NCI-H345 treated with DMSO at 0.1 percent for 48 hours (cell line): Measurements from ENCODE around the gene PPM1E.
A peak's percentile ranks its signal among the peaks of the same experiment; 100 is the strongest.
"Not testable (repeated sequence)": the region's sequence is repeated elsewhere in the genome, so short reads cannot be mapped to it uniquely, and the experiment has no call there.

Experiments used
- DNase-seq: peaks from one replicate; lab custom pipeline; 2025; ENCODE audit not compliant: unreplicated experiment; lab: John Stamatoyannopoulos, UW

The PPM1E gene

DNA sequence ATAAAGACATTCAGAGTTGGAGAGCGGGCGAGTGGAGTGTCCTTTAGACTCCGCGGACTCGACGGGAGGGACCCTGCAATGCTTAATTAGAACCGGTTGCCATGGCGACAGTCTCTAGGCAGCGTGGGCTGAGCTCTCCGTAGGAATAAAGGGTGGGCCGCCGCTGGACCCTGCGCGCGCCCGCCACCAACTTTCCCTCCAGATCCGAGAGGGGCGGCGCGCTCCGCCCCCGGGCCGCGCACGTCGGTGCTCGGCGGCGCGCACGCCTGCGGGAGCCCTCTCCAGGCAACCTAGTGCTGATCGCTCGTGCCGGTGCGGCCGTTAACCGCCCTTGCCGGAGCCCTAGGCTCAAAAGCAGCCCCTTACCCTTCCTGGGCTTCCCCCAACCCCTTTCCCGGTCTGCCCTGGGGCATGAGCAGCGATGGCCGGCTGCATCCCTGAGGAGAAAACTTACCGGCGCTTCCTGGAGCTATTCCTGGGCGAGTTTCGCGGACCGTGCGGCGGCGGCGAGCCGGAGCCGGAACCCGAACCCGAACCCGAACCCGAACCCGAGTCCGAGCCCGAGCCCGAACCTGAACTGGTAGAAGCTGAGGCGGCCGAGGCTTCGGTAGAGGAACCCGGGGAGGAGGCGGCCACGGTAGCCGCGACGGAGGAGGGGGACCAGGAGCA is at the start of gene PPM1E:
Gene PPM1E, plus strand, starts transcription at position 278 of the 669 bp plus-strand sequence.
- peak; percentile 87 for DNase-seq

DNA sequence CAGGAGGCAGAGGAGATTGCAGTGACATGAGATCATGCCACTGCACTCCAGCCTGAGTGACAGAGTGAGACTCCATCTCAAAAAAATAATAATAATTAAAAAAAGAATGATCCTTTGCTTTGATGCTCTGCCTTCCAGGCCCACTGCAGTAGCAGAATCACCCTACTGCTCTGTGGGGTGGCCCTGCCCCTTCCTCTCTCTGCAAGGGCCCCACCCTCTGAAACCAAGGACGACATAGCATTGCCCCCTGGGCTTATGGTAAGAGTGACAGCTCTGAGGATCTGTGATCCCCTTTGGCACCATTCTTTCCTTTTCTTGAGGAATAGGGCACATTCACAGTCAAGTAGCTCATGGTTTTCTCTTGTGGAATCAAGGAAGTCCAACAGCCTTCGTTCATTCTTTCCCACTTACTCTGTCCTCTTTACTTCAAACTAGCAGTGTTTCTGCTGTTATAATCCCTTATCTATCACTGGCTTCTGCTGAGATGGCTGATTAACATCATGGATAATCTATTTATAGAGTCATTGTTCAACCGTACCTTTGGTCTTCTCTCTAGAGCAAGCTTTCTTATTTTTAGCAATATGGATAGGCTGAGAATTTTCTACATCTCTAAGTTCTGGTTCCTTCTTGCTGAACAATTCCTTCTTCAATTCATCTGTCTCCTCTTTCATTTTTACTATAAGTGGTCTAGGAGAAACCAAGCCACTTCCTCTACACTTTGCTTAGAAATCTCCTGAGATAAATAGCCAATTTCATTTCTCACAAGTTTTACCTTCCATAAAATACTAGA is 49.1 kb upstream of the PPM1E start:
- no peak for DNase-seq

DNA sequence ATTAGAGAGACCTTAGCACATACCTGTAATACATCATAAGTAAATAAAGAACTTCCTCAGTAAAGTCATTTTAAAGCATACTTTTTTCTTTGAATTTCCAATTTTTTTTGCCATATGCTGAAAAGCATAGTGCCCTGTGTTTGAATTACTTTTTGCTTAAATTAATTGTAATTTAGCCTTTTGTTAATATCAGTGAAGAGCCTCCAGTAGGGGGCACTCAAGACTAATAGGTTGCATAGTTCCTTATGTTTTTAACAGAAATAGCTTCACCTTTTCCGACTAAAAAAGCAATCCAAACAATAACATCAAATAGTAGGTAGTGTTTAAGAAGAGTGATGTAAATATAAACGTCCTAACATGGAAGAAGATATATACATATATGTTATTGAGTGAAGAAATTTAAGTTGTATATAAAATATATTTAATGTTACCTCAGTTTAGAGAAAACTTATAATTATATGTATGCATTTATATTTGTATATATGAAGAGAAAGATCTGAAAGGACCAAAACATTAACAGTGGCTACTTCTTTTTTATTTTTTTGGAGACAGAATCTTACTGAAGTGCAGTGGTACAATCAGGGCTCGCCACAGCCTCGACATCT is 44.6 kb upstream of the PPM1E start:
- no peak for DNase-seq

DNA sequence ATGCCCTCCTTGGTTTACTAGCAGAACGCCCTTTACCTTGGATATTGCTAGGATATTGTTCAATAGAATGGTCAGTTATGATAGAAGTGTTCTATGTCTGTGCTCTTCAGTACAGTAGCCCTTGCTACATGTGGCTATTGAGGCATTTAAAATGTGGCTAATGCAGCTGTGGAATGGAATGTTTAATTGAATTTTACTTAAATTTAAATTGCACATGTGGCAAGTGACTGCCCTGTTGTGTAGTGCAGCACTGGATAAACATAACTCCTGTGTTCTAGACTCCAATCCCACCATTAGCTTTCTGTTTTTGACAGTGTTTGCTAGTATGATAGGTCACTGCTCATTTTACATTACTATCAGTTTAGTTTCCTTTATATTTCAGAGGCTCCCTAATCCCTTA is 33.4 kb upstream of the PPM1E start:
- DNase-seq = no peak

DNA sequence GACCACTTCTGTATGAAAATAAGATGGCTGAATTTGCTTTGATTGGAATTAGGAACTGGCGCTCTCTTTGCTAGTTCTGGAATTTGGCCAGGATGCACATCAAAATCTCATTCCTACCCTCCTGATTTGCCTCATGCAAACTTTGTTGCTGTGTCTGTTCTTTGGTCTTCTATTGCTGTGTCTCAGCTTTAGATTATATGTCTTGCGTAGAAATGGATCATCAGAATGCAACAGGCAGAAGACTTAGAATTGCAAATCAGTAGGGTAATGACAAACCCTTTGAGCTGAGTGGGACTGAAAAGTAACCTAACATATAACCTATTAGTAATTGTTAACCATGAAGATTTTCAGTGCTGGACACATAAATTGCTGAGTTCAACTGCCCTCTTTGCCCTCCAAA is 33.0 kb upstream of the PPM1E start:
- DNase-seq = no peak

DNA sequence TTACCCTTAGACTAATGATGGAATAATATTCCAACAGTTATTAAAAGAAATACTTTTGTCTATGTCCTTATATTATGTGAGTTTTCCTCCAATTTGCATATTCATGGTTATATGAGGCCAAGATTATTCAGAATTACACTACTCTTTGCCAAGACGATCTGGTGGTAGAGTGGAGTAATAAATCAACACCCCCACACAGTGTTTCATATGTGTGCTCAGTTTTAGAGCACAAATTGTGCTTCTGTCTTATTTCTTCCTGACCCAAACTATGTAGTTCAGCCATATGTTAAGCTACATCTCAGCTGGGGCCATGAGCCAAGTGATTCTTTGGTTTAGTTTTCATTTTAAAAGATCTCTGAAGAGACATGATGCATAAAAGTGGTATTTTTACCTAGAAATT is 26.9 kb upstream of the PPM1E start:
- DNase-seq = no peak

DNA sequence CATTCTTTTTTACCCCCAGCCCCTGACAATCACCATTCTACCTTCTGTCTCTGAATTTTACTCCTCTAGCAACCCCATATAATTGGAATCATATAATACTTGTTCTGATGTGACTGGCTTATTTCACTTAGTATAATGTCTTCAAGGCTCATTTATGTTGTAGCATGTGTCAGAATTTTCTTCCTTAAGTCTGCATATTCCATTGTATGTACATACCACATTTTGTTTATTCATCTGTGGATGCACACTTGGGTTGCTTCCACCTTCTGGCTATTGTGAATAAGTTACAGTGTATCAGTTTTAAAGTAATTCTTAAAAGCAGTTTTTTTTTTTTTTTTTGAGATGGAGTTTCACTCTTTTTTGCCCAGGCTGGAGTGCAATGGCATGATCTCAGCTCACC is 24.7 kb upstream of the PPM1E start:
- DNase-seq = no peak

DNA sequence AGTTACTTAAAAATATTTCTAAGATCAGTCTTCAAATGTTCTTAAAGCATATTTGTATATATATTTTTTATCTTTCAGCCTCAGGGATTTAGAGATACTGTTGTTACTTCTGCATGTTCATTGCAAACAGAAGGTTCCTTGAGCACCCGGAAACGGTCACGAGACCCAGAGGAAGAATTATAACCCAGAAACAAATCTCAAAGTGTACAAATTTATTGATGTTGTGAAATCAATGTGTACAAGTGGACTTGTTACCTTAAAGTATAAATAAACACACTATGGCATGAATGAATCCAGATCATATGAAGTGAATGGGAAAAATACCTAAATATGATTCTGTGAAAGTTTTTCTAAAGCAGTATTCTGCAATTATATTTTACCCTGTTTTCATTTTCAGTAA is 21.6 kb upstream of the PPM1E start:
- DNase-seq = no peak

DNA sequence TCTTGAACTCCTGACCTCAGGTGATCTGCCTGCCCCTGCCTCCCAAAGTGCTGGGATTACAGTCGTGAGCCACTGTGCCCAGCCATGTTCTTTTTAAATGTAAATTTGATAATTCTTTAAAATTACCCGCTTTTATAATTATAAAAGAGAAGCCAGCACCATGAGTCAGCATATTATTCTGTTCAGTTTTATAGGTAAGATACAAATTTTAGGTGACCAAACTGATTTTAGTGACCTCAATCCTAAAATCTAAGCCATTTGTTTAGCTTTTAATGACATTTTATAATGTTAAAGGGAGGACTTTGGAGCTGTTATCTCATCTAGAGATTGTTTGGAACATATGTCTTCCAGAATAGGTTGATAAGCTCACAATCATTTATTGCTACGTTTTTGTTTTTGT is 20.8 kb upstream of the PPM1E start:
- no peak for DNase-seq

DNA sequence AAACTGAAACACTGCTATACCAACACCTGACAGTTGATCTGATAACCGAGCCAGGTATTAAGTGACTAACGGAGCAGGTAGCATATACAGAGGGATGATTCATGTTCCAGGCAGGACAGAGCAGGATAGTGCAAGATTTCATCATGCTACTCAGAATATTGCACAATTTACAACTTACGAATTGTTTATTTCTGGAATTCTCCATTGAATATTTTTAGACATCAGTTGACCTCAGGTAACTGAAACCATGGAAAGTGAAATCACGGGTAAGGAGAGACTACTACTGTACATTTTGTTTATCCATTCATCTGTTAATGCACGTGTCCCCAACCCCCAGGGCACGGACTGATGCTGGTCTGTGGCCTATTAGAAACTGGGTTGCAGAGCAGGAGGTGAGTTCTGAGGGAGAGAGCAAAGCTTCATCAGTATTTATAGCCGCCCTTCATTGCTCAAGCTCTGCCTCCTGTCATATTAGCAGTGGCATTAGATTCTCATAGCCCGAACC is 14.5 kb upstream of the PPM1E start:
- no peak for DNase-seq

DNA sequence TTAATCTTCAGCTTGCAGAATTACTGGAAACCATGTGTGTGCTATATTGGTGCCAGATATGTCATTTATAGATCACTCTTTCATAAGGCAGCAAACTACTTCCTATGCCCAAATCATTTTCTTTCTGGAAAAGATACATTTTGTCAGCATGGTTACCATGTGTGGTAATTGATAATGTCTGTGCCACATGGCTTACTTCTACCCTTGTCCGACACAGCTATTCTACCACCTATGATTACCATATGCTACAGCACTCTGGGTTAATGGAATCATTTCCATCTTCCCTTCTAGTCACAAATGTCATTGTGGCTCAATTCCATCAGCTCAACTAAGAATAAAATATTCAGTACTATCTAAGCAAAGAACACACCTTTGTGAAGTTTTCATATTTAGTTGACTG is 8.0 kb upstream of the PPM1E start:
- DNase-seq = no peak

DNA sequence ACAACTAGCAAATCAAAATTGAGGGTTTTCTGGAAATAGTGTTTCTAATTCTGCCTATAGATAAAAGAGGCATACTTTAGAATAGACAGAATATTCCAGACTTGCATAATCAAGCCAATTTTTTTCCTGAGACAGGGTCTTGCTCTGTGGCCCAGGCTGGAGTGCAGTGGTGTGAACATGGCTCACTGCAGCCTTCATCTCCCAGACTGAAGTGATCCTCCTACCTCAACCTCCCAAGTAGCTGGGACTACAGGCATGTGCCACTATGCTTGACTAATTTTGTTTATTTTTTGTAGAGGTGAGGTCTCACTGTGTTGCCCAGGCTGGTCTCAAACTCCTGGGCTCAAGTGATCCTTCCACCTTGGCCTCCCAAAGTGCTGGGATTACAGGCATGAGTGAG is 6.0 kb upstream of the PPM1E start:
- not testable (repeated sequence) for DNase-seq

DNA sequence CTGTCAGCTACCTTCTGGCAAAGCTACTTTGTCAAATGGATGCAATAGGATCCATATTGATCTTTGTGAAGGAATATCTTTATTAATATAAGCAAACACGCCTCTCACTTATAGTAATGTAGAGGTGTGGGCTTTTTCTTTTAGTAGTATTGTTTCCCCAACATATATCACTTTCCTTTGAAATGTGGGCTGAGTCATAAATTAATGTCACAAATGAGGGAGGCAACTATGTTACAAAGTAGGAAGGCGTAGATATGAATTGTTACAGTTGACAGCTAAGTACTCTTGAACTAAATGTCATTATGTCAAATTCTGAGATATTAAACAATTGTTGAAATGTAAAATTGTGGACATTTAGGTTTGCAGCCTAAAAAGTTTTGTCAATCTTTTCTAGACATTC is 2.6 kb upstream of the PPM1E start:
- DNase-seq = no peak

DNA sequence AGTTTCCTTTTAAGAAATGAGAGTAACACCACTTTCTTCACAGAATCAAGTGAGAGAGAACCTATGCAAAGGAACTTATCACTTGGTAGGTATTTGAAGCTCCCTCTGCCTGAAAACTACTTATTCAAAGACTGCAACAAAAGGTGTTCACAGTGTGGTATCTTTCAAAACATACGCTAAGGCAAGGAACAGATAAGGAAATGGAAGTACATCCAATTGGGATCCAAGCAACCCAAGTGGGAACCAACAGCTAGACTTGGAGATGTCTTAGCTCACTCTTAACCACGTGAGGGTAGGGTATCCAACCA is 431 bp upstream of the PPM1E start:
- DNase-seq = peak; percentile 55

DNA sequence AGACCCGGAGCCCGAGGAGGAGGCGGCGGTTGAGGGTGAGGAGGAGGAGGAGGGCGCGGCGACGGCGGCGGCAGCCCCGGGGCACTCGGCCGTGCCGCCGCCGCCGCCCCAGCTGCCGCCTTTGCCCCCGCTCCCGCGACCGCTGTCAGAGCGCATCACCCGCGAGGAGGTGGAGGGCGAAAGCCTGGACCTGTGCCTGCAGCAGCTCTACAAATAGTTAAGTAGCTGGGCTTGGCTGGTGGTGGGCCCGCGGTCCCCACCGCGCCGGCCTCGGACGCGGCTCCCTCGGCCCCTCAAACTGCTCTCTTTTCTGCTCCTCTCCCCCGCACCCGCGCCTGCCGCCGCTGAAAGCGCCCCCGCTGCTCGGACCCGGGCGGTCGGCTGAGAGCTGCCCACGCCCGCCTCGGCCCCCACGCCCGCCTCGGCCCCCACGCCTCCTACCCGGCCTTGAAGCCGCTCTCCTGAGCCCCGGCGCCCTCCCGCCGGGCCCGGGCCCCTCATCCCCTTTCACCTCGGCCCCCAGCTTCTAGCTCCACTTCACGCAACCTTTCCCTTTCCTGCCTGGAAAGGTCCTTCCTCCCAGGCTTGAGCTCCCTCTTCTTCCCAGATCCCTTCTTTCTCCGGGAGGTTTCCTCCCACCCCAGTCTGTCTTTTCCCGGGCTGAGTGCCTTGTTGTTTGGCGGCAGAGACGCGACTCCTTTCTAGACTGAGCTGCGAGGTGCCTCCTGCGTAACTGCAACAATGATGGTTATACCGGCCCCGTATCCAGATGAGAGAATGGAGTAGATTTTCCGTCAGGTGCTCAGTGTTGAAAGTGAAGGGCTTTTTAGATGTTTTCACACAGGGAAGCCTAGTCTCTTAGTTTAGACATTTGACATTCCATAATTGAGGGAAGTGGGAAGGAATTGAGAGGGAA is 850 bp downstream of the PPM1E start:
- DNase-seq = peak; percentile 34

DNA sequence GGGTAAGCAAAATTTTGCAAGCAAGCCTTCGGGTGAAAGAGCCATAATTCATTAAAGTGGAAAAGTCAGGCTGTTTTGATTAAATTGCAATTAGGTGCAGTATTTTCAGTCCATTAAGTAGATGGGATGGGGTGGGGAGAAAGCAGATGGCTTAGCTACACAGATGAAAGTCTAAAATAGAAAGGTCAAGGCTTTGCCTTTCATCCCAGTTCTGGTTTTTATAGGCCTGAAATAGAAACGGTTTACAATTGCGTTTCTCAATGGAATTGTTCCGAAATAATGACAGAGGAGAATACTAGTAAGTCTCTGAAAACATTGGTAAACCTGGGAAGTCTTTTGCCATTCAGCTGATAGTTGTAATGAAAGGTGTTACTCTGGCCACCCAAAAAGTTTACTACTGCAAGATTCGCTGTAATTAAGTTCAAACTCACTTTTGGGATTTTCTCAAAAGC is 1.5 kb downstream of the PPM1E start:
- no peak for DNase-seq

DNA sequence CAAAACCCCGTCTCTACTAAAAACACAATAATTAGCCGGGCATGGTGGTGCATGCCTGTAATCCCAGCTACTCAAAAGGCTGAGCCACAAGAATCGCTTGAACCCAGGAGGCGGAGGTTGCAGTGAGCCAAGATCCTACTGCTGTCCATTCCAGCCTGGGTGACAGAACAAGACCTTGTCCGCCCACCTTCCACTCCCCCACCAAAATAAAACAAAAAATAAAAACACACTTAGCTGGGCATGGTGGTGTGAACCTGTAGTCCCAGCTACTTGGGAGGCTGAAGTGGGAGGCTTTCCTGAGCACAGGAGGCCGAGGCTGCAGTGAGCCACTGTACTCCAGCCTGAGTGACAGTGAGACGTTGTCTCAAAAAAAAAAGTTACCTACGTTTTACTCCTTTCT is 3.2 kb downstream of the PPM1E start:
- no peak for DNase-seq

DNA sequence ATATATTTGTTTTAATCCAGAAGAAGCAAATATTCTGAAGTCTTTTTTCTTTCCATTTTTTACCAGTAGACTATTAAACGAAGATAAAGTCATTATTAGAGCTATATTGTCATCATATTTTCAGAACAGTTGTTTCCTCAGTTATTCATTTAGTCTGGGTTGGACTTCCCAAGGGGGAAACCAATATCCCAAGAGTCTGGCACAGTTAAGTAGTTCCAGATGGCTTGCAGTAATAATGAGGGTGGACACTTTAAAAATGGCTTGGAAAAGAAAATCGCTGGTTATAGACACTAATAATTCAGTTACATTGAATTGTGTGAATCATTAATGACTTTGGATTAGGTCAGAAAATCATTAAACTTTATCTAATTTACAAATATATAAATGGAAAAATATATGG is 3.9 kb downstream of the PPM1E start:
- DNase-seq = no peak

DNA sequence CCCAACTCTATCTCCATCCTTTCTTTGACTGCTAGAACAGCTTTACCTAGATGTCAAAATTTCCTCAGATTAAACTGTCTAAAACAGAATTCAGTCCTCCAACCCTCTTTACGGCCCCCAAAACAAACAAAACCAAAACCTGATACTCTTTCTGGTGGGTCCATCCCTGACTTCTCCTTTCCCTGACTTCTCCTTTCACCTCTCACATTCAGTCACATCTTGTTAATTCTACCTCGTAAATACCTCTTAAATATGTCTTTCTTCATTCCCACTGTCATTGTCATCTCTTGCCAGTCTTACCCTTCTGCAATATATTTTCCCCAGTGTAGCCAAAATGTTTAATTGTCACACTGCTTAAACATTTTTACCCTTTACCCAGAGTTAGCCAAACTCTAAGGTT is 4.6 kb downstream of the PPM1E start:
- no peak for DNase-seq

DNA sequence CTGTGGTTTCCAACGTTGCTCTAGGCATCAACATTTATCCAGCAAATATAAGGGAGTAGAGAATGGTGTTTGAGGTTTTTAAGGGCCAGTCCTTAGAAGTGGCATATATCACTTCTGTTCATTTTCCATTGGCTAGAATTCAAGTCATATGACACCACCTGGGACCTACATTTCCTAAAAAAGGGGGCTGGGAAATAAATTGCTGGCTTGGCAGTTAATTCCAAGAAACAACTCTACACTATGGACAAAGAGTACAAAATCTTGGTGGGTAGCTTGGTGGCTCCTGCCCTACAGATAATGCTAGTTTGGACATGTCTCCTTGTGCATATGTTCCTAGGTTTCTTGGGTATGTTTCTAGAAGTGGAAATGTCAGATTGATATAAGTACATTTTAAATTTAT is 7.6 kb downstream of the PPM1E start:
- no peak for DNase-seq

DNA sequence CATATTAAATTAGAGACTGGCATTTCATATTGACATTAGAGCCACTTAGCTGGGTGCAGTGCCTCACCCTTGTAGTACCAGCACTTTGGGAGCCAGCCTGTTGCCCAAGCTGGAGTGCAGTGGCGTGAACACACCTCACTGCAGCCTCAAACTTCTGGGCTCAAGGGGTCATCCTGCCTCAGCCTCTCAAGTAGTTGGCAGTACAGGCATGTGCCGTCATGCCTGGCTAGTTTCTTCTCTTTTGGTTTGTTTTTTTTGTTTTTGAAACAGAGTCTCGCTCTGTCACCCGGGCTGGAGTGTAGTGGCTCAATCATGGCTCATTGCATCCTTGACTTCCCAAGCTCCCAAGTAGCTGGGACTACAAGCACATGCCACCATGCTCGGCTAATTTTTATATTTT is 8.7 kb downstream of the PPM1E start:
- no peak for DNase-seq
